ENCODE data around the gene PRKD1.
"Not testable (repeated sequence)": the region's sequence is repeated elsewhere in the genome, so short reads cannot be mapped to it uniquely, and the experiment has no call there.

The PRKD1 gene

GRCh38 chr14:29856516-29856915, 71.1 kb downstream of the PRKD1 start:
- H3K36me3 ChIP-seq (ENCODE audit: control insufficient read depth, low read depth, low read length) = no peaks in the 10 kb centered on the region
- no peak overlapping the region for H3K9ac ChIP-seq (ENCODE audit: low read length)
- H3K27ac ChIP-seq (ENCODE audit: low read length) = no peak overlapping the region
- peaks cover 5% of the 10 kb centered on the region for H3K9me3 ChIP-seq (ENCODE audit: control insufficient read depth, low read depth, low read length)
- no peak overlapping the region for H3K4me3 ChIP-seq (ENCODE audit: low read length)
- H3K27me3 ChIP-seq (ENCODE audit: control insufficient read depth, insufficient read depth, low read length) = no peaks in the 10 kb centered on the region
- H3K4me1 ChIP-seq (ENCODE audit: control insufficient read depth, low read depth, low read length) = no peaks in the 10 kb centered on the region

DNA sequence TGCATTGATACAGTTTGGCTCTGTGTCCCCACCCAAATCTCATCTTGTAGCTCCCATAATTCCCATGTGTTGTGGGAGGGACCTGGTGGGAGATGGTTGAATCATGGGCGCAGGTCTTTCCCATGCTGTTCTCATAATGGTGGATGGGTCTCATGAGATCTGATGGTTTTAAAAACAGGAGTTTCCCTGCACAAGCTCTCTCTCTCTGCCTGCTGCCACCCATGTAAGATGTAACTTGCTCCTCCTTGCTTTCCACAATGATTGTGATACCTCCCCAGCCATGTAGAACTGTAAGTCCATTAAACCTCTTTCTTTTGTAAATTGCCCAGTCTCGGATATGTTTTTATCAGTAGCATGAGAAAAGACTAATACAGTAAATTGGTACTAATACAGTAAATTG, 74.0 kb downstream of the PRKD1 start:
- not testable (repeated sequence) for H3K4me1 ChIP-seq (ENCODE audit: control insufficient read depth, low read depth, low read length); H3K9ac ChIP-seq (ENCODE audit: low read length); H3K4me3 ChIP-seq (ENCODE audit: low read length); H3K9me3 ChIP-seq (ENCODE audit: control insufficient read depth, low read depth, low read length); H3K36me3 ChIP-seq (ENCODE audit: control insufficient read depth, low read depth, low read length); H3K27me3 ChIP-seq (ENCODE audit: control insufficient read depth, insufficient read depth, low read length); H3K27ac ChIP-seq (ENCODE audit: low read length)

DNA sequence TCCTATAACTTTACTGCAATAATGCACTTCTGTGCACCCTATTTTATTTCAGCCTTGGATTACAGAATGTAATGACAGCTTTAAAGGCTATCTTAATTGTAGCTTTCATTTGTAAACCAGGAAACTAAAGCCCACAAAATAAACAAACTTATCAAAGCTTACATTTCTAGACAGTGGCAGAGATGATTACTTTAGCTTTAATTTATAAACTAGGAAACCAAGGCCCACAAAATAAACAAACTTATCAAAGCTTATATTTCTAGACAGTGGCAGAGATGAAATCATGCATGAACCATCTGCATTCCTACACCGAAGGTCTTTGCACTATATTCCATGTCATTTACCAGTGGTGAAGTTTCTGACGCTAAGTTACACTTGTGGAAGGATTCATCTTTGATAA, 74.4 kb downstream of the PRKD1 start:
- H3K27ac ChIP-seq (ENCODE audit: low read length) = no peak overlapping the region
- no peak overlapping the region for H3K9ac ChIP-seq (ENCODE audit: low read length)
- H3K27me3 ChIP-seq (ENCODE audit: control insufficient read depth, insufficient read depth, low read length) = no peaks in the 10 kb centered on the region
- no peak overlapping the region for H3K4me3 ChIP-seq (ENCODE audit: low read length)
- no peaks in the 10 kb centered on the region for H3K36me3 ChIP-seq (ENCODE audit: control insufficient read depth, low read depth, low read length)
- H3K4me1 ChIP-seq (ENCODE audit: control insufficient read depth, low read depth, low read length) = no peaks in the 10 kb centered on the region
- H3K9me3 ChIP-seq (ENCODE audit: control insufficient read depth, low read depth, low read length) = peaks cover 5% of the 10 kb centered on the region

- H3K9me3 ChIP-seq (ENCODE audit: control insufficient read depth, low read depth, low read length) = peaks cover 5% of the 10 kb centered on the region
- no peaks in the 10 kb centered on the region for H3K4me1 ChIP-seq (ENCODE audit: control insufficient read depth, low read depth, low read length)
- H3K27ac ChIP-seq (ENCODE audit: low read length) = no peak overlapping the region
- no peak overlapping the region for H3K9ac ChIP-seq (ENCODE audit: low read length)
- no peaks in the 10 kb centered on the region for H3K27me3 ChIP-seq (ENCODE audit: control insufficient read depth, insufficient read depth, low read length)
- no peaks in the 10 kb centered on the region for H3K36me3 ChIP-seq (ENCODE audit: control insufficient read depth, low read depth, low read length)
- H3K4me3 ChIP-seq (ENCODE audit: low read length) = no peak overlapping the region
These were observed 76.2 kb downstream of the PRKD1 start for GRCh38 chr14:29851397-29851796.

- Histone ChIP-seq H3K36me3 (ENCODE audit: control insufficient read depth, low read depth, low read length) (no peaks in the 10 kb centered on the region), H3K4me1 (ENCODE audit: control insufficient read depth, low read depth, low read length) (no peaks in the 10 kb centered on the region), H3K9me3 (ENCODE audit: control insufficient read depth, low read depth, low read length) (peaks cover 15% of the 10 kb centered on the region), H3K9ac (ENCODE audit: low read length) (no peak overlapping the region), H3K4me3 (ENCODE audit: low read length) (no peak overlapping the region), H3K27me3 (ENCODE audit: control insufficient read depth, insufficient read depth, low read length) (no peaks in the 10 kb centered on the region), H3K27ac (ENCODE audit: low read length) (no peak overlapping the region)
These were observed 80.6 kb downstream of the PRKD1 start for GRCh38 chr14:29847056-29847380.

DNA sequence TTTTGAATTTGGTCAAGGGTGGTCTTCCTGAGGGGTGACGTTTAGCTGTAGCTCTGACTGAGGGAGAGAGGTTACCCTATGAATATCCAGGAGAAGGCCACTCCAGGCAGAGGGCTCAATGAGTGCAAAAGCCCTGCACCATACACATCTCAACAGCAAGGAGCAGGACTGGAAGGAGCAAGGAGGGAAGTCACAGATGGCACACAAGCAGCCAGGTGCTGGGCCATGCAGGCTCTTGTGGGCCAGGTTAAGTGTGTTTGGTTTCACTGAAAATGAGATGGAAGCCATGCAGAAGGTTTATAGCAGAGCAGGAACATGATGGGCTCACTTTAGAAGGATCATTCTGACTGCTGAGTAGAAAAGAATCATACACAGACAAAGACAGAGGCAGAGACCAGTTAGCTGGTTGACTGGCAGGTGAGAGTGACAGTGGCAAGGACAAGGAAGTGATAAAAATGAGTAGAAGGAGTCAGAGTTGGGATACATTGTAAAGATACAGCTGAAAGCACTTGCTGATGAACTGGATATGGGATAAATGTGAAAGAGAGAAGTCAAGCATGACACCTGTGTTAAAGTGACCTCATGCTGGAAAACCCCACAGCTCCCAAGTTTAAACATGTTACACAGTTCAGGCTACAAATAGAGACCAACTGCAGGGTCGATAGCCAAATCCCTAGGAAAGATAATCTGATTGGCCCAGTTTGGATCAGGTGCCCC, 81.2 kb downstream of the PRKD1 start:
- no peaks in the 10 kb centered on the region for H3K36me3 ChIP-seq (ENCODE audit: control insufficient read depth, low read depth, low read length)
- no peak overlapping the region for H3K4me3 ChIP-seq (ENCODE audit: low read length)
- H3K27ac ChIP-seq (ENCODE audit: low read length) = no peak overlapping the region
- H3K9me3 ChIP-seq (ENCODE audit: control insufficient read depth, low read depth, low read length) = peaks cover 12% of the 10 kb centered on the region
- H3K27me3 ChIP-seq (ENCODE audit: control insufficient read depth, insufficient read depth, low read length) = no peaks in the 10 kb centered on the region
- no peak overlapping the region for H3K9ac ChIP-seq (ENCODE audit: low read length)
- no peaks in the 10 kb centered on the region for H3K4me1 ChIP-seq (ENCODE audit: control insufficient read depth, low read depth, low read length)

DNA sequence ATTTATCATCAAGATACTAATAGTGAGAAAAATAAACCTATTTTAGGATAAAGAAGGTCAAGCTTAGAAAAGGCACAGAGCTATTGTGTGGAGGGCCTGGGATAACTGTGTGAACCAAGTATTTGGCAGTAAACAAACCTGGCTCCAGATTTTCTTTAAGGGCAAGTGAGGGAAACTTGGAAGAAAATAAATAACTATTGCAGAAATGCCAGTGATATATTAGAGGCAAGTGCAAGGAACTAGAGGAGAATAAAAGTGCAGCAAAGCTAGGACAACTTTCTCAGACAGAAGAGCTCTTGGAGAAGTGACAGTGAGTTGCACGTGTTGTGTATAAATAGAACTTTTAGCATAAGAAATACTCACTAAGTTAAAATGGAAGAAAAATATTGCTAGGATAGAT, 83.7 kb downstream of the PRKD1 start:
- Histone ChIP-seq H3K4me1 (ENCODE audit: control insufficient read depth, low read depth, low read length) (no peaks in the 10 kb centered on the region), H3K9ac (ENCODE audit: low read length) (no peak overlapping the region), H3K4me3 (ENCODE audit: low read length) (no peak overlapping the region), H3K36me3 (ENCODE audit: control insufficient read depth, low read depth, low read length) (no peaks in the 10 kb centered on the region), H3K27ac (ENCODE audit: low read length) (no peak overlapping the region), H3K27me3 (ENCODE audit: control insufficient read depth, insufficient read depth, low read length) (no peaks in the 10 kb centered on the region), H3K9me3 (ENCODE audit: control insufficient read depth, low read depth, low read length) (peaks cover 37% of the 10 kb centered on the region)

DNA sequence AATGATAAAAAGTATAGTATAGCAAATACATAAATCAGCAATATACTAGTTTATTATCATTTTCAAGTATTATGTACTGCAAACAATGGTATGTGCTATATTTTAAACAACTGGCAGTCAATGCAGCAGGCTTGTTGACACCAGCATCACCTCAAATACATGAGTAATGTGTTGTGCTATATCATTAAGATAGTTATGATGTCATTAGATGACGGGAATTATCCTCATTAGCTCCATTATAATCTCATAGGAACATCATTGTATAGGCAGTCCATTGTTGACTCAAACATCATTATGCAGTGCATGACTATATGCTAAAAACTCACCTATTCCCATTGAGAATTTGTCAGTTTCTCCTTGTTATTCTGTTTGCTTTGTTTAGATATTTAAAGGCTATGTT, 85.4 kb downstream of the PRKD1 start:
- H3K4me1 ChIP-seq (ENCODE audit: control insufficient read depth, low read depth, low read length) = no peaks in the 10 kb centered on the region
- H3K36me3 ChIP-seq (ENCODE audit: control insufficient read depth, low read depth, low read length) = no peaks in the 10 kb centered on the region
- H3K27ac ChIP-seq (ENCODE audit: low read length) = no peak overlapping the region
- no peak overlapping the region for H3K4me3 ChIP-seq (ENCODE audit: low read length)
- H3K9me3 ChIP-seq (ENCODE audit: control insufficient read depth, low read depth, low read length) = peaks cover 40% of the 10 kb centered on the region
- no peaks in the 10 kb centered on the region for H3K27me3 ChIP-seq (ENCODE audit: control insufficient read depth, insufficient read depth, low read length)
- no peak overlapping the region for H3K9ac ChIP-seq (ENCODE audit: low read length)

- H3K27ac ChIP-seq (ENCODE audit: low read length); H3K27me3 ChIP-seq (ENCODE audit: control insufficient read depth, insufficient read depth, low read length); H3K9ac ChIP-seq (ENCODE audit: low read length); H3K4me1 ChIP-seq (ENCODE audit: control insufficient read depth, low read depth, low read length); H3K36me3 ChIP-seq (ENCODE audit: control insufficient read depth, low read depth, low read length); H3K4me3 ChIP-seq (ENCODE audit: low read length): not testable (repeated sequence)
- peaks cover 40% of the 10 kb centered on the region for H3K9me3 ChIP-seq (ENCODE audit: control insufficient read depth, low read depth, low read length)
These were observed 87.2 kb downstream of the PRKD1 start for GRCh38 chr14:29840369-29840892.

DNA sequence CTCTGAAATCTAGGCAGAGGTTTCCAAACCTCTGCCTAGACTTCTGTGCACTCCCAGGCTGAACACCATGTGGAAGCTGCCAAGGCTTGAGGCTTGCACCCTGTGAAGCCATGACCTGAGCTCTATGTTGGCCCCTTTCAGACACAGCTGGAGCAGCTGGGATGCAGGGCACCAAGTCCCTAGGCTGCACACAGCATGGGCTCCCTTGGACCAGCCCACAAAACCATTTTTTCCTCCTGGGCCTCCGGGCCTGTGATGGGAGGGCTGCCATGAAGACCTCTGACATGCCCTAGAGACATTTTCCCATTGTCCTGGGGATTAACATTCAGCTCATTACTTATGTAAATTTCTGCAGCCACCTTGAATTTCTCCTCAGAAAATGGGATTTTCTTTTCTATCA, 88.0 kb downstream of the PRKD1 start:
- H3K4me1 ChIP-seq (ENCODE audit: control insufficient read depth, low read depth, low read length); H3K27ac ChIP-seq (ENCODE audit: low read length); H3K4me3 ChIP-seq (ENCODE audit: low read length); H3K36me3 ChIP-seq (ENCODE audit: control insufficient read depth, low read depth, low read length); H3K9ac ChIP-seq (ENCODE audit: low read length); H3K27me3 ChIP-seq (ENCODE audit: control insufficient read depth, insufficient read depth, low read length): not testable (repeated sequence)
- peaks cover 40% of the 10 kb centered on the region for H3K9me3 ChIP-seq (ENCODE audit: control insufficient read depth, low read depth, low read length)

DNA sequence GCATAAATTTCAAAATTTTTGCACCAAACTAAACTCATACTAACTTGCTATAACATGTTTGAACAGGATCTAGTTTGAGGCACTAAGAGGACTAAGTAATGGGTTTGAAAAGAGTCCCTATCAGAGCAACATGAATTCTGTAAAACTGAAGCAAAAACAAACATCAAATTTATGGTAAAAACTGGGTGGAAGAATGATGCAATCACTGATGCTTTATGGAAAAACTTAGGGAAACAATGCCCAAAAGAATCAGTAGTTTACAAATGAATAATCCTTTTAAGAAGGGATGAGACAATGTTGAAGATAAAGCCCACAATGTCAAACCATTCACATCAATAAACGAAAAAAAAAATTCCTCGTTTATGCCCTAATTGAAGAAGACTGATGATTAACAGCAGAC, 88.9 kb downstream of the PRKD1 start:
- no peaks in the 10 kb centered on the region for H3K27me3 ChIP-seq (ENCODE audit: control insufficient read depth, insufficient read depth, low read length)
- H3K9me3 ChIP-seq (ENCODE audit: control insufficient read depth, low read depth, low read length) = peaks cover 40% of the 10 kb centered on the region
- H3K27ac ChIP-seq (ENCODE audit: low read length) = no peak overlapping the region
- no peaks in the 10 kb centered on the region for H3K36me3 ChIP-seq (ENCODE audit: control insufficient read depth, low read depth, low read length)
- no peak overlapping the region for H3K4me3 ChIP-seq (ENCODE audit: low read length)
- H3K4me1 ChIP-seq (ENCODE audit: control insufficient read depth, low read depth, low read length) = no peaks in the 10 kb centered on the region
- H3K9ac ChIP-seq (ENCODE audit: low read length) = no peak overlapping the region

GRCh38 chr14:29836395-29836794, 91.3 kb downstream of the PRKD1 start:
- Histone ChIP-seq H3K27ac (ENCODE audit: low read length) (no peak overlapping the region), H3K4me3 (ENCODE audit: low read length) (no peak overlapping the region), H3K9me3 (ENCODE audit: control insufficient read depth, low read depth, low read length) (peaks cover 28% of the 10 kb centered on the region), H3K9ac (ENCODE audit: low read length) (no peak overlapping the region), H3K36me3 (ENCODE audit: control insufficient read depth, low read depth, low read length) (no peaks in the 10 kb centered on the region), H3K27me3 (ENCODE audit: control insufficient read depth, insufficient read depth, low read length) (no peaks in the 10 kb centered on the region), H3K4me1 (ENCODE audit: control insufficient read depth, low read depth, low read length) (no peaks in the 10 kb centered on the region)
